Activated naive CD4-positive, alpha-beta T cell treated with anti-CD3 and anti-CD28 coated beads, Interleukin-2, amount 50 U/mL, for 24 hours (primary cell): ENCODE results near the gene PPP3CB.

Experiments used
- H3K27ac Mint-ChIP-seq: one replicate; pipeline ENCODE4 v1.8.0; 2021; ENCODE audit warnings: mild to moderate bottlenecking, mixed read lengths
- H3K27me3 Mint-ChIP-seq: one replicate; pipeline ENCODE4 v1.8.0; 2021; ENCODE audit warnings: mixed read lengths
- H3K36me3 Mint-ChIP-seq: one replicate; pipeline ENCODE4 v1.8.0; 2021; ENCODE audit warnings: mixed read lengths
- H3K4me1 Mint-ChIP-seq: one replicate; pipeline ENCODE4 v1.8.0; 2021; ENCODE audit warnings: mixed read lengths
- H3K4me3 Mint-ChIP-seq: one replicate; pipeline ENCODE4 v1.8.0; 2021; ENCODE audit warnings: mild to moderate bottlenecking, mixed read lengths
- H3K9me3 Mint-ChIP-seq: one replicate; pipeline ENCODE4 v1.8.0; 2021; ENCODE audit warnings: mixed read lengths

PPP3CB gene

GRCh38 chr10:73448384-73448783, 47.4 kb downstream of the PPP3CB start:
- H3K4me3 Mint-ChIP-seq, result no peak overlapping the region
- H3K36me3 Mint-ChIP-seq, result peaks cover 9% of the 10 kb centered on the region
- H3K27me3 Mint-ChIP-seq, result no peaks in the 10 kb centered on the region
- H3K27ac Mint-ChIP-seq, result peak overlapping the region; percentile 73
- H3K9me3 Mint-ChIP-seq, result no peaks in the 10 kb centered on the region
- peaks cover 5% of the 10 kb centered on the region for H3K4me1 Mint-ChIP-seq

GRCh38 chr10:73446926-73447325, 48.9 kb downstream of the PPP3CB start:
- Mint-ChIP-seq H3K4me3 (no peak overlapping the region), H3K27ac (no peak overlapping the region), H3K27me3 (no peaks in the 10 kb centered on the region), H3K36me3 (peaks cover 10% of the 10 kb centered on the region), H3K4me1 (peaks cover 5% of the 10 kb centered on the region), H3K9me3 (no peaks in the 10 kb centered on the region)

- Mint-ChIP-seq H3K36me3 (peaks cover 14% of the 10 kb centered on the region), H3K27me3 (no peaks in the 10 kb centered on the region), H3K9me3 (no peaks in the 10 kb centered on the region), H3K4me3 (no peak overlapping the region), H3K27ac (no peak overlapping the region), H3K4me1 (peaks cover 11% of the 10 kb centered on the region)
These were observed 51.4 kb downstream of the PPP3CB start for GRCh38 chr10:73444457-73444856.

GRCh38 chr10:73439605-73440312, 56.1 kb downstream of the PPP3CB start:
- peaks cover 13% of the 10 kb centered on the region for H3K36me3 Mint-ChIP-seq
- H3K9me3 Mint-ChIP-seq, result no peaks in the 10 kb centered on the region
- H3K27me3 Mint-ChIP-seq, result no peaks in the 10 kb centered on the region
- peaks cover 15% of the 10 kb centered on the region for H3K4me1 Mint-ChIP-seq
- no peak overlapping the region for H3K27ac Mint-ChIP-seq
- H3K4me3 Mint-ChIP-seq, result no peak overlapping the region

- H3K27ac Mint-ChIP-seq, result no peak overlapping the region
- H3K9me3 Mint-ChIP-seq, result no peaks in the 10 kb centered on the region
- peaks cover 12% of the 10 kb centered on the region for H3K36me3 Mint-ChIP-seq
These were observed 56.8 kb downstream of the PPP3CB start for GRCh38 chr10:73439055-73439454.

GRCh38 chr10:73433538-73433867, 62.3 kb downstream of the PPP3CB start, which contains the start of gene MSS51:
Gene MSS51, minus strand, starts transcription at chr10:73433561. Its CDS starts 5,277 bp downstream, at chr10:73428284.
- Mint-ChIP-seq H3K27me3 (no peaks in the 10 kb centered on the region), H3K36me3 (peaks cover 12% of the 10 kb centered on the region), H3K4me3 (no peak within 1 kb of the TSS), H3K27ac (peak within 1 kb of the TSS; percentile 36), H3K4me1 (peaks cover 27% of the 10 kb centered on the region), H3K9me3 (no peaks in the 10 kb centered on the region)

More at GRCh38 chr10:73439055-73439454, 56.8 kb downstream of the PPP3CB start:
- H3K4me3 Mint-ChIP-seq, result no peak overlapping the region
- no peaks in the 10 kb centered on the region for H3K27me3 Mint-ChIP-seq
- H3K4me1 Mint-ChIP-seq, result peaks cover 20% of the 10 kb centered on the region

GRCh38 chr10:73432646-73433537, 62.9 kb downstream of the PPP3CB start:
- Mint-ChIP-seq H3K9me3 (no peaks in the 10 kb centered on the region), H3K27me3 (no peaks in the 10 kb centered on the region), H3K4me3 (no peak overlapping the region), H3K36me3 (peaks cover 12% of the 10 kb centered on the region), H3K4me1 (peaks cover 27% of the 10 kb centered on the region), H3K27ac (no peak overlapping the region)

- no peak overlapping the region for H3K4me3 Mint-ChIP-seq
- H3K36me3 Mint-ChIP-seq, result peaks cover 25% of the 10 kb centered on the region
- H3K4me1 Mint-ChIP-seq, result no peaks in the 10 kb centered on the region
- H3K9me3 Mint-ChIP-seq, result no peaks in the 10 kb centered on the region
- no peaks in the 10 kb centered on the region for H3K27me3 Mint-ChIP-seq
- H3K27ac Mint-ChIP-seq, result no peak overlapping the region
These were observed 69.5 kb downstream of the PPP3CB start for GRCh38 chr10:73426318-73426717.

- H3K36me3 Mint-ChIP-seq, result peaks cover 18% of the 10 kb centered on the region
- no peaks in the 10 kb centered on the region for H3K27me3 Mint-ChIP-seq
- no peaks in the 10 kb centered on the region for H3K9me3 Mint-ChIP-seq
These were observed 71.3 kb downstream of the PPP3CB start for GRCh38 chr10:73424478-73424877.

GRCh38 chr10:73423309-73423708, 72.5 kb downstream of the PPP3CB start:
- peak overlapping the region; percentile 66 for H3K27ac Mint-ChIP-seq
- no peaks in the 10 kb centered on the region for H3K27me3 Mint-ChIP-seq
- H3K9me3 Mint-ChIP-seq, result no peaks in the 10 kb centered on the region
- H3K4me3 Mint-ChIP-seq, result no peak overlapping the region
- peaks cover 18% of the 10 kb centered on the region for H3K36me3 Mint-ChIP-seq
- no peaks in the 10 kb centered on the region for H3K4me1 Mint-ChIP-seq

More at GRCh38 chr10:73424478-73424877, 71.3 kb downstream of the PPP3CB start:
- H3K27ac Mint-ChIP-seq, result no peak overlapping the region
- H3K4me3 Mint-ChIP-seq, result no peak overlapping the region
- no peaks in the 10 kb centered on the region for H3K4me1 Mint-ChIP-seq

GRCh38 chr10:73416571-73416970, 79.3 kb downstream of the PPP3CB start:
- no peaks in the 10 kb centered on the region for H3K27me3 Mint-ChIP-seq
- no peaks in the 10 kb centered on the region for H3K9me3 Mint-ChIP-seq
- H3K4me3 Mint-ChIP-seq, result no peak overlapping the region
- no peaks in the 10 kb centered on the region for H3K36me3 Mint-ChIP-seq
- peaks cover 27% of the 10 kb centered on the region for H3K4me1 Mint-ChIP-seq
- no peak overlapping the region for H3K27ac Mint-ChIP-seq

GRCh38 chr10:73414230-73414945, 81.4 kb downstream of the PPP3CB start:
- no peaks in the 10 kb centered on the region for H3K27me3 Mint-ChIP-seq
- H3K4me3 Mint-ChIP-seq, result peak overlapping the region; percentile 90
- H3K9me3 Mint-ChIP-seq, result no peaks in the 10 kb centered on the region
- H3K4me1 Mint-ChIP-seq, result peaks cover 43% of the 10 kb centered on the region
- peaks cover 9% of the 10 kb centered on the region for H3K36me3 Mint-ChIP-seq
- peak overlapping the region; percentile 83 for H3K27ac Mint-ChIP-seq

GRCh38 chr10:73413528-73414229, 82.1 kb downstream of the PPP3CB start, which contains the start of gene ANXA7:
Gene ANXA7, minus strand, starts transcription at chr10:73414058. Its CDS starts 13,202 bp downstream, at chr10:73400856.
- Mint-ChIP-seq H3K27me3 (no peaks in the 10 kb centered on the region), H3K4me1 (peaks cover 51% of the 10 kb centered on the region), H3K36me3 (peaks cover 9% of the 10 kb centered on the region), H3K9me3 (no peaks in the 10 kb centered on the region), H3K4me3 (peak within 1 kb of the TSS; percentile 90), H3K27ac (peak within 1 kb of the TSS; percentile 92)

- Mint-ChIP-seq H3K4me1 (peaks cover 54% of the 10 kb centered on the region), H3K27me3 (no peaks in the 10 kb centered on the region), H3K36me3 (peaks cover 9% of the 10 kb centered on the region), H3K27ac (peak overlapping the region; percentile 92), H3K4me3 (peak overlapping the region; percentile 90), H3K9me3 (no peaks in the 10 kb centered on the region)
These were observed 82.7 kb downstream of the PPP3CB start for GRCh38 chr10:73413108-73413527.

- H3K36me3 Mint-ChIP-seq, result peaks cover 14% of the 10 kb centered on the region
- H3K4me3 Mint-ChIP-seq, result peak overlapping the region; percentile 33
These were observed 84.9 kb downstream of the PPP3CB start for GRCh38 chr10:73410897-73411296.

More at GRCh38 chr10:73410897-73411296, 84.9 kb downstream of the PPP3CB start:
- Mint-ChIP-seq H3K4me1 (peaks cover 75% of the 10 kb centered on the region), H3K9me3 (no peaks in the 10 kb centered on the region), H3K27me3 (no peaks in the 10 kb centered on the region), H3K27ac (no peak overlapping the region)
